GM19463 (cell line): ENCODE results near the gene CACNA2D2.

Source experiments
- ATAC-seq: cut with Tn5 transposase; IDR thresholded peaks from one replicate; pipeline ENCODE4 v1.9.1; 2021; ENCODE audit warnings: mild to moderate bottlenecking, moderate library complexity; ENCODE audit not compliant: unreplicated experiment

Gene CACNA2D2

DNA sequence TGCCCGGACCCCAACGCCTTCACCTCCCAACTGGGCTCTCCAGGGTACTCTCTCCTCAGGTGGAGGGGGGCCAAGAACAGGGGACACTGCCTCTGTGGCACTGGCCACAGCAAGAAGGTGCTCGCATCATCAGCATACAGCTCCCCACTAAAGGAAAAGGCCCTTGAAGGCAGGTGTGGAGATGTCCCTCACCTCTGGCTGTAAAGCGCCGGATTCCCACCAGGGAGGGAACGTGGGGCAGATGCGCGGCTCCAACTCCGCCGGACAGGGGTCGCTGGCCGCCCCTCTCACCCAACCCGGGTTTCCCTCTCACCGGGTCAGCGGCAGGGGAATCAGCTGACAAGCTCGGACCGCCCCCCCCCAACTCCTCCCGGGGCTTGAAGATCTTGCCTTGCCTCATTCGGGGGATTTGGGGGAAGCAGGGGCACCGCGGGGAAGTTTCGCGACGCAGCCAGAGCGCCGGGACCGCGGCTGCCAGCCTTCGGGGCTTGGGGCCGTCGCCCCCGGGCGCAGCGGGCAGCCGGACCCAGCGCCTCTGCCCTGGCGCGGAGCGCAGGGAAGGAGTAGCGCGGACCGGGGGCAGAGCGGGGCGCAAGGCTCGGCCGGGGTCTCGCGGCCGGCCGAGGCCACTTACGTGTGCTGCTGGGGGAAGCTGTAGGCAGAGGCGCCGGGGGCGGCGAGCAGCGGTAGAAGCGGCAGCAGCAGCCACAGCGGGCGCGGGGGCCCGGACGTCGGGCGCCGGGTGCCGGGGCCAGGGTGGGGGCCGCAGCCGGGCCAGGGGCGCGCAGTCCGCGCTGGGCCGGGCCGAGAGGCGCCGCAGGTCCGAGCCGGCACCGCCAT, 630 bp downstream of the CACNA2D2 start:
- ATAC-seq: no peak

DNA sequence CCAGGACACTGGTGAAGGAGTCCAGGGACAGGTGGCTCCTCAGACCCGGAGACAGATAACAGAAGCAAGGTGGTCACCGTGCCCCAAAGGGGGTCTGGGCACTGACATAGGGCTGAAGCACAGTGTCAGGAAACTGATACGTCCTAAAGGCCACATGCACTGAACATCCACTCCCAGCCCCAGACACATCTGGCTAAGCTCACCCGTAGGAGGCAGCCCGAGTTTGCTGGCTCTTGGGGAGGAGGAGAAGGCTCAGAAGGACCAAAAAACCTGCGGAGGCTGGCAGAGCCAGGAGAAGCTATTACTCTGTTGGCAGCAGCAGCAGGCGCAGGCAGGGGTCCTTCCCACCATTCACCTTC, 1.2 kb downstream of the CACNA2D2 start:
- no peak for ATAC-seq

GRCh38 chr3:50495609-50496423, 7.6 kb downstream of the CACNA2D2 start:
- ATAC-seq: no peak

GRCh38 chr3:50494126-50494525, 9.3 kb downstream of the CACNA2D2 start:
- ATAC-seq: no peak

- no peak for ATAC-seq
Measured at GRCh38 chr3:50493623-50494022, 9.8 kb downstream of the CACNA2D2 start.

- no peak for ATAC-seq
Measured at GRCh38 chr3:50493086-50493485, 10.3 kb downstream of the CACNA2D2 start.

DNA sequence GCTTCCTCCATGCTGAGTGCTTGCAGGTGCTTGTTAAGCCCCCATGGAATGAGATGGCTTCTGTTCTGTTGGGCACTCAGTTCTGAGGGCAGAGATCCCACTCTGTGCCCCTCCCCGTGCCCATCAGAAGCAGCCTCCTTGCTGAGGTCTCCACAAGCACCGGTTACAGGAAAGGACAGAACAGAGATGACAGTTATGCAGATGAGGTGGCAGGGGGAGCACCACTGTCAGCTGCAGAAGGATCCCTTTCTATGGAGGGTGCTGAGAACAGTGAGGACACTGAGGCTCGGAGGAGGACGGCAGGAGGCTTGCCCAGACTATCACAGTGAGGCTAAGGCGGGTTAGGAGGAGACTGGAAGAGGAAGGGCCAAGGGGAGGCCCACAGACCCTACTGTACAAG, 12.4 kb downstream of the CACNA2D2 start:
- no peak for ATAC-seq

DNA sequence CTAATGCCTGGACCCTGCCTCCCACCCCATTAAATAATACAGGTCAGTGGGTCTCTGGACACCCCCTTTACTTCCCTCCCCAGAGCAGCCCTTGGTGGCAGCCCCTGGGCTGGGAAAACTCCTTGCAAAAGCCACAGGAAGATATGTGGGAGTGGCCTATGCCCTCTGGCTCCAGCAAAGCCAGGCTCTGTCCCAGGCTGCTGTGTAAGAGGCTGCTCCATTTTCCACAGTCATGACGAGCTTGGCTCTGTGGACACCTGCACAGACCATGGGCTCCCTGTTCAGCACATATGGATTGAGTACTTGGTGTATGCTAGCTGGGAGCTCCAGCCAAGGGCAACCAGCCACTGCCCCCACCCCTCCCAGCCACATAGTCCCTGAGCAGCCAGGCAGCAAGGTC, 13.0 kb downstream of the CACNA2D2 start:
- no peak for ATAC-seq

DNA sequence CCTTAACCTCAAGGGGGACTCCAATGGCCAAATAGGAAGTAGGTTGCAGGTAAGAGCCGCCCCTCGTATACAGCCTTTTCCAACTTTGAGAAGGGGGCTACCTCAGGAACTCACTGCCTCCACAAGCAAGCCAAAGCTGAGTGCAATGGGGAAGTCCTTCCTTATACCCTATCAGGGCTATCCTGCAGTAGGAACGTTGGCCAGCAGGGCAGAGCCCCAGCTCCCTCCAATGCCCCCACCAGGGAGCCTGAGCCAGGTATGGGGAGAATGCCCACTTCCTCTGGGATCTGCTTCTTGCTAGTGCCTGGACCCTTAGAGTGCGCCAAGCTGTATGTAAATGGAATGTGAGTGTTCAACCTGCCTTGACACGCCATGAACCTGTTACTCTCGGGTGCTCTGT, 16.3 kb downstream of the CACNA2D2 start:
- no peak for ATAC-seq

DNA sequence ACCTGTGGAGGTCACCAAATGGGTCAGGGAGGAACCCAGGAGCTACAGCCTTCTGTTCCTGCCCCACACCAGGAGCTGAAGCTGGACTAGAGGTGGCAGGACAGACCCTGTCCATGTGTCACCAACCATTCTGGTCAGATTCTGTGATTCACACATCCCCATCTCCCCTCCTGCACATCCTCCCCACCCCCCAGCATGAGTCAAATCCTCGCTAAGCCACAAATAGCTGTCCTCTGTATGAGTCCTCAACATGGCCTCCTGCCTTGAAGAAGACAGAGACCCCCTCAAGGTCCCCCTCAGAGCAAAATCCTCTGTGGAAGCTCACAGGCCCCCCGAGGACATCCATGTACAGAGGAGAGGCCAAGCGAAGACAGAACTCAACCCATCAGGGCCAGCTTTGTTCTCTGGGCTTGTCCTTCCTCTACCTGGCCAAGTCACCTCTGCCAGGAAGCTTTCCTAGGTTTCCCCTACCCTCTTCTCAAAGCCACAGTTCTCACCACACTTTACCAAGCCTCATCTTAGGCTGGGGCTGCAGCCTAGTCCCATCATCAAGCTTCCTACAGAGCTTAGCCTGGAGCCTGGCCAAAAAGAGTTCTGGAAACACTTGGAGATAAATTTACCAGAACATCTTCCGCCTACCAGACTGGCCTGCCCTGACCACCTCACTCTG, 17.1 kb downstream of the CACNA2D2 start:
- no peak for ATAC-seq

DNA sequence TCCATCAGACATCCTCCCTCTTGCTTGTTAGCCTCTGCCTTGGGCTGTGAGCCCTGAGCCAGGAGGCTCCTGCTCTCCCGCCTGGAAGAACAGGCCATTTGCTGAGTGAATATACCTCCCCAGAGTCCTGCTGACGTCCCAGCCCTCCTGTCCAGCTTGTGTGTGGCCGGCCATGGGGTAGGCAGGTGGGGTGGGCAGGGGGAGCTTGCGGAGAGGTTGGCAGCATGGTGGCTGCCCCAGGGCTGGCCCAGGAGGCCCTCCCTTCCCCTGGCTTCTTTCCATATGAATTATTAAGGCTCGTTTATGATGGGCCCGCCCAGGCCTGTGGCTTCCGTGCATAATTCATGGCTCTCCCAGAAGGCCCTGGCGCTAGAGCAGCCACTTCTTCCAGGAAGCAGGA, 18.7 kb downstream of the CACNA2D2 start:
- ATAC-seq: no peak

GRCh38 chr3:50483374-50483773, 20.1 kb downstream of the CACNA2D2 start:
- no peak for ATAC-seq

DNA sequence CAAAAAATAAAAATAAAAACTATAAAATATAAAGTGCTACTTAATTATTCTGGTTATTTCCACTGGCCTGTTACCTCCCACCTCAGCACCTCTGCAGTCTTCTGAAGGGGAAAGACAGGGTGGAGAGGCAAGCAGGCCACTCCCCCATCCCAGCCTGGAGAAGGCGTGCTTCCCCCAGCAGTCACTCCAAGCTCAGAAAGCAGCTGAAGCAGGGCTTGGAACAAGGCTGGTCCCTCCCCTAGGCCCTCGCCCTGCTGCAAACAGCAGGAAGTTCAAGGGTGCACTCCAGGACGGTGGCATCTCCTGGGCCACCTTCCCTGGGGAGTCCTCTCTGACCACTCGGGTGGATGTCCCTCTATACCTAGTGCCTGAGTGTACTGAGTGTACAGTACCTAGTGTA, 21.4 kb downstream of the CACNA2D2 start:
- no peak for ATAC-seq

DNA sequence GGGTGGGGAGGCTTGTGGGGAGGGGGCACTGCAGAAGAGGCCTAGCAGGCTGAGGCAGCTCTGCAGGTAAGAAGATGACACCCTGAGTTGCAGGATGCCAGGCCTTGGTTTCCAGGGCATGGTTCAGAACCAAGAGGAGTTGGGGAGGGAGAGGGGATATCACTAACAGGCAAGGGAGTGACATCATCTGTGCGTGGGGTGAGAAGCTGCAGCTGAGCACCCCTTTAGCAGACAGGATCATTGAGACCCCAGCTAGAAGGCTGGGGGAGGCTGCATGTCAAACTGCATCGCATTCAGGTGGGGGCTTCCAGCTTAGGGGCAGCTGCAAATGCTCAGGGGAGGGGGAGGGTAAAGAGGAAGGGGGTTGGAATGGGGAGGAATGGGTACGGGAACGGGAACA, 23.0 kb downstream of the CACNA2D2 start:
- ATAC-seq: no peak

DNA sequence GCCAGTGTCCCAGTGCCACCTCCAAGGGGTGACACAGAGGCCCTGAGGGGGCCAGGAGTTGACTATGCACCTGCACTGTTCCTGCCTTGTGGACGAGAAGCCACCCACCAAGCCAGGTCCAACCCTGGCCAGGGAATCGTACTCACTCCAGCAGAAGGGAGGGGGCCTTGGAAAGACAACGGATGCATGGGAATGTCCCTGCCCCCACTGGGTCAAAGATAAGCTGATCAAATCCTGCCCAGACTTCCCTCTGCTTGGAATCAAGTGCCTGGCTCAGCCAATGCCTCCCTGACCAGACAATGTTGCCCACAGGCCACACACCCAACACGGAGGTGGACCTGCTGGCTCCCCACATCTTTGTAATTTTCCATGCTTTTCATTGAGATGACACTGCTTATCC, 23.9 kb downstream of the CACNA2D2 start:
- ATAC-seq: no peak

GRCh38 chr3:50478671-50479260, 24.7 kb downstream of the CACNA2D2 start:
- no peak for ATAC-seq

GRCh38 chr3:50478051-50478450, 25.4 kb downstream of the CACNA2D2 start:
- ATAC-seq: no peak

DNA sequence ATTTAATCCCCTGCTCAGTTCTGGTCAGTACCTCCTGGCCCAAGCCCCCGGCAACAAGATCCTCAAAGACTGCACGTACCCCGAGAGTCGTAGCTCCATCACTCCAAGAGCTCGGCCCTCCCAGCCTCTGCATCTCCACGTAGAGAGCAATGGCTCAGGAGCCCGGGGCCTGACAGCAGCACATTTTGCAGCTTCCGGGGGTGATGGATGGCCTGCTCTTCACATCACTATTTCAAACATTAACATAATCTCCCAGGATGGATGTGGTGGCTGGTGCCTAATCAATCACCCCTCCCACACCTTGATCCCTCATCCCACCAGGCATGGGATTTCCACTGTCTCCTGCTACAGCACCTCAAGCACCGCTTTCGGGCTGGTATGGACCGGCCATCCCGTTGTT, 28.1 kb downstream of the CACNA2D2 start:
- ATAC-seq: no peak

GRCh38 chr3:50474717-50475116, 28.7 kb downstream of the CACNA2D2 start:
- ATAC-seq: no peak

- ATAC-seq: no peak
Measured at GRCh38 chr3:50473768-50474167, 29.7 kb downstream of the CACNA2D2 start.

GRCh38 chr3:50472958-50473357, 30.5 kb downstream of the CACNA2D2 start:
- ATAC-seq: no peak
